ENCODE results near the gene ARHGEF16. TPM values are rescaled to one million over a fixed set of nuclear protein-coding genes. Genes with fewer than 3 reads are reported as not detected.
A peak's percentile ranks its signal among the peaks of the same experiment; 100 is the strongest.

Gene ARHGEF16
- total RNA-seq, 1 experiment from 2014 or later: 17.2 TPM

- TF ChIP-seq ZNF532 (CRISPR knock-in tag; IDR thresholded peaks at IDR 0.05; ENCODE audit: borderline replicate concordance) (peak; percentile 28; the same call in 1 of the 2 replicates), JAZF1 (CRISPR knock-in tag; IDR thresholded peaks at IDR 0.05) (no peak), ZNF281 (CRISPR knock-in tag; IDR thresholded peaks at IDR 0.05) (no peak), CTCF (IDR thresholded peaks at IDR 0.05) (no peak; the same call in 1 of the 2 replicates), AR (CRISPR knock-in tag; IDR thresholded peaks at IDR 0.05) (no peak), FOXK1 (CRISPR knock-in tag; IDR thresholded peaks at IDR 0.05) (peak; percentile 68), MLX (CRISPR knock-in tag; IDR thresholded peaks at IDR 0.05) (no peak), ZNF396 (CRISPR knock-in tag; IDR thresholded peaks at IDR 0.05; ENCODE audit: borderline replicate concordance) (no peak), TP53 (CRISPR knock-in tag; IDR thresholded peaks at IDR 0.05) (no peak), ZNF232 (CRISPR knock-in tag; IDR thresholded peaks at IDR 0.05) (0 out of 2 replicates have a peak, but pooled peaks have one; percentile 26), SMAD3 (CRISPR knock-in tag; IDR thresholded peaks at IDR 0.05; ENCODE audit: borderline replicate concordance) (peak; percentile 6; the same call in 1 of the 2 replicates), FOXJ3 (CRISPR knock-in tag; IDR thresholded peaks at IDR 0.05; ENCODE audit: borderline replicate concordance) (no peak), PRDM15 (CRISPR knock-in tag; IDR thresholded peaks at IDR 0.05) (peak; percentile 52; the same call in 1 of the 2 replicates), CREM (CRISPR knock-in tag; IDR thresholded peaks at IDR 0.05) (no peak), ARID4B (CRISPR knock-in tag; IDR thresholded peaks at IDR 0.05; ENCODE audit: borderline replicate concordance) (no peak)
Measured at GRCh38 chr1:3453891-3454810, at the start of gene ARHGEF16 (continued).

Measured in WTC11 (cell line).